WTC11 (cell line): ENCODE results near the gene PPP1R27. TPM values are rescaled to one million over a fixed set of nuclear protein-coding genes. Genes with fewer than 3 reads are reported as not detected.

Experiments
- ATAC-seq: fragments of 200-7000 bp; cut with Tn5 transposase; 2 replicates; pipeline ENCODE4 v1.10.0; 2021; ENCODE audit warnings: mild to moderate bottlenecking, moderate library complexity
- CTCF ChIA-PET: fragments of 300-600 bp; sonication (Branson Sonifier 250); formaldehyde crosslinking; loops from one replicate; lab custom pipeline; 2021; ENCODE audit warnings: antibody characterized with exemption; lab: Charles Lee
- POLR2A ChIA-PET: fragments of 350-600 bp; sonication (Branson Sonifier 250); formaldehyde crosslinking; loops from one replicate; lab custom pipeline; 2021; ENCODE audit warnings: antibody characterized with exemption; lab: Charles Lee
- DNase-seq: peaks from one replicate; pipeline ENCODE4 v3.0.0; 2021; ENCODE audit warnings: low spot score
- H3K27ac Mint-ChIP-seq: 2 replicates; pipeline ENCODE4 v1.8.0; 2021; ENCODE audit warnings: mixed read lengths
- H3K27me3 Mint-ChIP-seq: 2 replicates; pipeline ENCODE4 v1.8.0; 2021; ENCODE audit warnings: low read depth, mild to moderate bottlenecking, moderate library complexity, mixed read lengths
- H3K36me3 Mint-ChIP-seq: 2 replicates; pipeline ENCODE4 v1.8.0; 2021; ENCODE audit warnings: mixed read lengths
- H3K4me1 Mint-ChIP-seq: 2 replicates; pipeline ENCODE4 v1.8.0; 2022; ENCODE audit warnings: mixed read lengths
- H3K4me3 Mint-ChIP-seq: 2 replicates; pipeline ENCODE4 v1.8.0; 2021; ENCODE audit warnings: mild to moderate bottlenecking, moderate library complexity, mixed read lengths
- H3K9me3 Mint-ChIP-seq: 2 replicates; pipeline ENCODE4 v1.8.0; 2021; ENCODE audit warnings: mixed read lengths
- ATF3 ChIP-seq: sonication (generic); formaldehyde crosslinking; conservative IDR thresholded peaks from 2 replicates; pipeline ENCODE4 v1.8.1; 2022; ENCODE audit warnings: mild to moderate bottlenecking, missing genetic modification reagents
- CBFB ChIP-seq: sonication (generic); formaldehyde crosslinking; IDR thresholded peaks from 2 replicates; pipeline ENCODE4 v1.8.1; 2022; ENCODE audit warnings: mild to moderate bottlenecking, low read depth, missing genetic modification reagents
- E2F1 ChIP-seq: sonication (generic); formaldehyde crosslinking; IDR thresholded peaks from 2 replicates; pipeline ENCODE4 v1.8.0; 2022; ENCODE audit warnings: mild to moderate bottlenecking, missing genetic modification reagents
- ERG ChIP-seq: fragments of 250-450 bp; sonication (Bioruptor Pico); IDR thresholded peaks from 2 replicates; pipeline ENCODE4 v1.8.0; 2021; ENCODE audit warnings: mild to moderate bottlenecking
- ETV6 ChIP-seq: sonication (generic); formaldehyde crosslinking; IDR thresholded peaks from 2 replicates; pipeline ENCODE4 v1.8.1; 2022; ENCODE audit warnings: mild to moderate bottlenecking, missing genetic modification reagents
- JAZF1 ChIP-seq: fragments of 250-450 bp; sonication (Bioruptor Pico); IDR thresholded peaks from 2 replicates; pipeline ENCODE4 v1.9.0; 2021; ENCODE audit warnings: moderate library complexity, mild to moderate bottlenecking, inconsistent platforms
- JUN ChIP-seq: sonication (generic); formaldehyde crosslinking; IDR thresholded peaks from 2 replicates; pipeline ENCODE4 v1.8.0; 2023; ENCODE audit warnings: mild to moderate bottlenecking, missing genetic modification reagents
- SMAD3 ChIP-seq: sonication (generic); formaldehyde crosslinking; IDR thresholded peaks from 2 replicates; pipeline ENCODE4 v1.8.0; 2022; ENCODE audit warnings: missing genetic modification reagents, mild to moderate bottlenecking, borderline replicate concordance
- SP1 ChIP-seq: sonication (generic); formaldehyde crosslinking; conservative IDR thresholded peaks from 2 replicates; pipeline ENCODE4 v1.8.1; 2022; ENCODE audit warnings: missing genetic modification reagents
- ZBTB21 ChIP-seq: sonication (generic); formaldehyde crosslinking; IDR thresholded peaks from 2 replicates; pipeline ENCODE4 v1.8.1; 2023; ENCODE audit warnings: mild to moderate bottlenecking, missing genetic modification reagents, borderline replicate concordance
- ZNF416 ChIP-seq: fragments of 250-450 bp; sonication (Bioruptor Pico); IDR thresholded peaks from 2 replicates; pipeline ENCODE4 v1.9.0; 2021; ENCODE audit warnings: mild to moderate bottlenecking, inconsistent platforms
- ZNF423 ChIP-seq: fragments of 250-450 bp; sonication (Bioruptor Pico); IDR thresholded peaks from 2 replicates; pipeline ENCODE4 v2.1.2; 2022; ENCODE audit warnings: mild to moderate bottlenecking, moderate library complexity
- ZNF425 ChIP-seq: fragments of 250-450 bp; sonication (Bioruptor Pico); conservative IDR thresholded peaks from 2 replicates; pipeline ENCODE4 v1.9.0; 2021; ENCODE audit warnings: mild to moderate bottlenecking
- total RNA-seq: library from RNA; stranded (reverse); gene quantifications from 3 replicates; pipeline ENCODE4 v1.2.3, GENCODE V29; 2021
- TF ChIP-seq, protein P1 (sequence below): sonication (generic); formaldehyde crosslinking; IDR thresholded peaks from 2 replicates; pipeline ENCODE4 v1.8.1; 2023; ENCODE audit warnings: mild to moderate bottlenecking, missing genetic modification reagents, moderate library complexity
- TF ChIP-seq, protein P2 (sequence below): sonication (generic); formaldehyde crosslinking; IDR thresholded peaks from 2 replicates; pipeline ENCODE4 v1.8.1; 2023; ENCODE audit warnings: mild to moderate bottlenecking, missing genetic modification reagents, moderate library complexity
- TF ChIP-seq, protein P3 (sequence below): sonication (generic); formaldehyde crosslinking; IDR thresholded peaks from 2 replicates; pipeline ENCODE4 v1.8.0; 2022; ENCODE audit warnings: mild to moderate bottlenecking, missing genetic modification reagents
- TF ChIP-seq, protein P4 (sequence below): fragments of 250-450 bp; sonication (Bioruptor Pico); IDR thresholded peaks from 2 replicates; pipeline ENCODE4 v2.1.2; 2022; ENCODE audit warnings: mild to moderate bottlenecking, moderate library complexity
- TF ChIP-seq, protein P5 (sequence below): sonication (generic); formaldehyde crosslinking; IDR thresholded peaks from 2 replicates; pipeline ENCODE4 v1.8.1; 2023; ENCODE audit warnings: mild to moderate bottlenecking, missing genetic modification reagents
- TF ChIP-seq, protein P6 (sequence below): sonication (generic); formaldehyde crosslinking; IDR thresholded peaks from 2 replicates; pipeline ENCODE4 v1.8.0; 2022; ENCODE audit warnings: missing genetic modification reagents
- TF ChIP-seq, protein P7 (sequence below): fragments of 250-450 bp; sonication (Bioruptor Pico); IDR thresholded peaks from 2 replicates; pipeline ENCODE4 v1.9.0; 2021; ENCODE audit warnings: moderate library complexity, mild to moderate bottlenecking, inconsistent platforms, borderline replicate concordance

PPP1R27 gene
- total RNA-seq, 1 experiment from 2014 or later, result not detected

DNA sequence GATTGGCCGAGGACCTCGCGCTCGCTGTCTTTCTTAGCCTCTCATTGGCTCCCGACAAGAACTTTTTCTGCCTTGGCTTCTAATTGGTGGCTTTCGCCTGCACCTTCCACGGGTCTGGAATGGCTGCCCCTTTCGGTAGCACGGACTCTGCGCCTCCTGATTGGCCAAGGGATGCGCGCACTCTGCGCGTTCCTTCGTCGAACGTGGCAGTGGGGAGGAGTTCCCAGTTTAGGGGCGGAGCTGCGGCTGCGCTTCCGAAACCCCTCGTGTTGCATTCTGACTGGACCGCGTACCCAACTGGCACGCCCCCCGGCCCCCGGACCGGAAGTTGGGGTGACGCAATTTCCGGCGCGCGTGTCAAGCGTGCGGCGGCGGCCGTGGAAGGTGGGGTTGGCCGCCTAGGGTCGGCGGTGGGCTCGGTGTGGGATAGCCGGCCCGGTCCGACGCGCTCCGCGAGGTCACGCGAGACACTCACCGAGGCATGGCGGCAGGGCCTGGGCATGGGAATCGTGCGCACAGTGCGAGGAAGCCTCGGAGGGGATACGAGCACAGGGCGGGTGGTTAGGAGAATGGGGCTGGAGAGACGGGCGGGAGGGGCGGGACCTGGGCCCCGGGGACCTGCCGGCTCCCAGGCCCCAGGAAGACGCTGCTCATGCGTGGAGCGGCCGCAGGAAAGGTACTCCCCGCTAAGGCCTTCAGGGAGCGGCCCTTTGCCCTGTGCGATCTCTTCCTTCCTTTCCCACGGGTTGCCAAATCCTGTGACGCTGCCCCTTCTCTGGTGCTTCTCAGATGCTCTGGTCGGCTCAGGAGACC lies 26.1 kb upstream of the PPP1R27 start:
- no peaks in the 10 kb centered on the region for H3K9me3 Mint-ChIP-seq
- peaks cover 33% of the 10 kb centered on the region for H3K36me3 Mint-ChIP-seq
- no peaks in the 10 kb centered on the region; the same call in 1 of the 2 replicates for H3K27me3 Mint-ChIP-seq
- H3K4me1 Mint-ChIP-seq, result peaks cover 25% of the 10 kb centered on the region
- ATAC-seq (peak; percentile 92), DNase-seq (peak; percentile 99)
- H3K27ac Mint-ChIP-seq, result peak overlapping the region; percentile 98
- POLR2A ChIA-PET, result interaction anchor here (1.6 kb wide), 1 partner anchor 9 kb away, joined by 12 read pairs; no protein-coding TSS in a partner anchor
- CTCF ChIA-PET, result interaction anchor here (0.7 to 1.0 kb wide), 5 partner anchors 8 to 177 kb away, joined by 3 to 12 read pairs (median 4); partner anchors contain the start of genes ARL16, HGS and RAC3
- peak overlapping the region; percentile 95 for H3K4me3 Mint-ChIP-seq
- TF ChIP-seq, protein P1, sequence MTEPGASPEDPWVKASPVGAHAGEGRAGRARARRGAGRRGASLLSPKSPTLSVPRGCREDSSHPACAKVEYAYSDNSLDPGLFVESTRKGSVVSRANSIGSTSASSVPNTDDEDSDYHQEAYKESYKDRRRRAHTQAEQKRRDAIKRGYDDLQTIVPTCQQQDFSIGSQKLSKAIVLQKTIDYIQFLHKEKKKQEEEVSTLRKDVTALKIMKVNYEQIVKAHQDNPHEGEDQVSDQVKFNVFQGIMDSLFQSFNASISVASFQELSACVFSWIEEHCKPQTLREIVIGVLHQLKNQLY, result no peak
- TF ChIP-seq JUN (CRISPR knock-in tag) (no peak), ZNF423 (CRISPR knock-in tag) (peak; percentile 91), ZBTB21 (CRISPR knock-in tag) (no peak), JAZF1 (CRISPR knock-in tag) (no peak), ETV6 (CRISPR knock-in tag) (peak; percentile 68; the same call in 1 of the 2 replicates), ZNF416 (peak; percentile 70; the same call in 1 of the 2 replicates), ATF3 (CRISPR knock-in tag) (peak; percentile 54; the same call in 1 of the 2 replicates), SMAD3 (CRISPR knock-in tag) (0 out of 2 replicates have a peak, but pooled peaks have one; percentile 17), SP1 (peak; percentile 95), ZNF425 (no peak), E2F1 (CRISPR knock-in tag) (no peak), ERG (CRISPR knock-in tag) (peak; percentile 97), CBFB (CRISPR knock-in tag) (0 out of 2 replicates have a peak, but pooled peaks have one; percentile 15)
- TF ChIP-seq, protein P2, sequence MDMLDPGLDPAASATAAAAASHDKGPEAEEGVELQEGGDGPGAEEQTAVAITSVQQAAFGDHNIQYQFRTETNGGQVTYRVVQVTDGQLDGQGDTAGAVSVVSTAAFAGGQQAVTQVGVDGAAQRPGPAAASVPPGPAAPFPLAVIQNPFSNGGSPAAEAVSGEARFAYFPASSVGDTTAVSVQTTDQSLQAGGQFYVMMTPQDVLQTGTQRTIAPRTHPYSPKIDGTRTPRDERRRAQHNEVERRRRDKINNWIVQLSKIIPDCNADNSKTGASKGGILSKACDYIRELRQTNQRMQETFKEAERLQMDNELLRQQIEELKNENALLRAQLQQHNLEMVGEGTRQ (CRISPR knock-in tag), result peak; percentile 63
- TF ChIP-seq, protein P3, sequence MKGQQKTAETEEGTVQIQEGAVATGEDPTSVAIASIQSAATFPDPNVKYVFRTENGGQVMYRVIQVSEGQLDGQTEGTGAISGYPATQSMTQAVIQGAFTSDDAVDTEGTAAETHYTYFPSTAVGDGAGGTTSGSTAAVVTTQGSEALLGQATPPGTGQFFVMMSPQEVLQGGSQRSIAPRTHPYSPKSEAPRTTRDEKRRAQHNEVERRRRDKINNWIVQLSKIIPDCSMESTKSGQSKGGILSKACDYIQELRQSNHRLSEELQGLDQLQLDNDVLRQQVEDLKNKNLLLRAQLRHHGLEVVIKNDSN (CRISPR knock-in tag), result peak; percentile 37; the same call in 1 of the 2 replicates
- TF ChIP-seq, protein P4, sequence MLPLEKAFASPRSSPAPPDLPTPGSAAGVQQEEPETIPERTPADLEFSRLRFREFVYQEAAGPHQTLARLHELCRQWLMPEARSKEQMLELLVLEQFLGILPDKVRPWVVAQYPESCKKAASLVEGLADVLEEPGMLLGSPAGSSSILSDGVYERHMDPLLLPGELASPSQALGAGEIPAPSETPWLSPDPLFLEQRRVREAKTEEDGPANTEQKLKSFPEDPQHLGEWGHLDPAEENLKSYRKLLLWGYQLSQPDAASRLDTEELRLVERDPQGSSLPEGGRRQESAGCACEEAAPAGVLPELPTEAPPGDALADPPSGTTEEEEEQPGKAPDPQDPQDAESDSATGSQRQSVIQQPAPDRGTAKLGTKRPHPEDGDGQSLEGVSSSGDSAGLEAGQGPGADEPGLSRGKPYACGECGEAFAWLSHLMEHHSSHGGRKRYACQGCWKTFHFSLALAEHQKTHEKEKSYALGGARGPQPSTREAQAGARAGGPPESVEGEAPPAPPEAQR, result peak; percentile 99
- TF ChIP-seq, protein P5, sequence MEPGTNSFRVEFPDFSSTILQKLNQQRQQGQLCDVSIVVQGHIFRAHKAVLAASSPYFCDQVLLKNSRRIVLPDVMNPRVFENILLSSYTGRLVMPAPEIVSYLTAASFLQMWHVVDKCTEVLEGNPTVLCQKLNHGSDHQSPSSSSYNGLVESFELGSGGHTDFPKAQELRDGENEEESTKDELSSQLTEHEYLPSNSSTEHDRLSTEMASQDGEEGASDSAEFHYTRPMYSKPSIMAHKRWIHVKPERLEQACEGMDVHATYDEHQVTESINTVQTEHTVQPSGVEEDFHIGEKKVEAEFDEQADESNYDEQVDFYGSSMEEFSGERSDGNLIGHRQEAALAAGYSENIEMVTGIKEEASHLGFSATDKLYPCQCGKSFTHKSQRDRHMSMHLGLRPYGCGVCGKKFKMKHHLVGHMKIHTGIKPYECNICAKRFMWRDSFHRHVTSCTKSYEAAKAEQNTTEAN (CRISPR knock-in tag), result 0 out of 2 replicates have a peak, but pooled peaks have one; percentile 21
- TF ChIP-seq, protein P6, sequence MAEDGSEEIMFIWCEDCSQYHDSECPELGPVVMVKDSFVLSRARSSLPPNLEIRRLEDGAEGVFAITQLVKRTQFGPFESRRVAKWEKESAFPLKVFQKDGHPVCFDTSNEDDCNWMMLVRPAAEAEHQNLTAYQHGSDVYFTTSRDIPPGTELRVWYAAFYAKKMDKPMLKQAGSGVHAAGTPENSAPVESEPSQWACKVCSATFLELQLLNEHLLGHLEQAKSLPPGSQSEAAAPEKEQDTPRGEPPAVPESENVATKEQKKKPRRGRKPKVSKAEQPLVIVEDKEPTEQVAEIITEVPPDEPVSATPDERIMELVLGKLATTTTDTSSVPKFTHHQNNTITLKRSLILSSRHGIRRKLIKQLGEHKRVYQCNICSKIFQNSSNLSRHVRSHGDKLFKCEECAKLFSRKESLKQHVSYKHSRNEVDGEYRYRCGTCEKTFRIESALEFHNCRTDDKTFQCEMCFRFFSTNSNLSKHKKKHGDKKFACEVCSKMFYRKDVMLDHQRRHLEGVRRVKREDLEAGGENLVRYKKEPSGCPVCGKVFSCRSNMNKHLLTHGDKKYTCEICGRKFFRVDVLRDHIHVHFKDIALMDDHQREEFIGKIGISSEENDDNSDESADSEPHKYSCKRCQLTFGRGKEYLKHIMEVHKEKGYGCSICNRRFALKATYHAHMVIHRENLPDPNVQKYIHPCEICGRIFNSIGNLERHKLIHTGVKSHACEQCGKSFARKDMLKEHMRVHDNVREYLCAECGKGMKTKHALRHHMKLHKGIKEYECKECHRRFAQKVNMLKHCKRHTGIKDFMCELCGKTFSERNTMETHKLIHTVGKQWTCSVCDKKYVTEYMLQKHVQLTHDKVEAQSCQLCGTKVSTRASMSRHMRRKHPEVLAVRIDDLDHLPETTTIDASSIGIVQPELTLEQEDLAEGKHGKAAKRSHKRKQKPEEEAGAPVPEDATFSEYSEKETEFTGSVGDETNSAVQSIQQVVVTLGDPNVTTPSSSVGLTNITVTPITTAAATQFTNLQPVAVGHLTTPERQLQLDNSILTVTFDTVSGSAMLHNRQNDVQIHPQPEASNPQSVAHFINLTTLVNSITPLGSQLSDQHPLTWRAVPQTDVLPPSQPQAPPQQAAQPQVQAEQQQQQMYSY (CRISPR knock-in tag), result no peak
- TF ChIP-seq, protein P7, sequence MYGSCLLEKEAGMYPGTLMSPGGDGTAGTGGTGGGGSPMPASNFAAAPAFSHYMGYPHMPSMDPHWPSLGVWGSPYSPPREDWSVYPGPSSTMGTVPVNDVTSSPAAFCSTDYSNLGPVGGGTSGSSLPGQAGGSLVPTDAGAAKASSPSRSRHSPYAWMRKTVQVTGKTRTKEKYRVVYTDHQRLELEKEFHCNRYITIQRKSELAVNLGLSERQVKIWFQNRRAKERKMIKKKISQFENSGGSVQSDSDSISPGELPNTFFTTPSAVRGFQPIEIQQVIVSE, result no peak
